H1 (cell line): ENCODE results near the gene JMJD1C.

ENCODE experiments used
- EZH2 ChIP-seq: fragments of 200-600 bp; sonication (generic); IDR thresholded peaks from 2 replicates; pipeline ENCODE4 v1.7.1; 2012; ENCODE audit warnings: low read depth, mild to moderate bottlenecking, moderate library complexity, low read length, inconsistent platforms; ENCODE audit not compliant: severe bottlenecking
- ZNF274 ChIP-seq: IDR thresholded peaks from 2 replicates; pipeline ENCODE4 v1.7.0; 2012; ENCODE audit warnings: low read length, borderline replicate concordance; ENCODE audit errors: extremely low read depth

- TF ChIP-seq ZNF274: no peak
- no peak for TF ChIP-seq EZH2
Measured at GRCh38 chr10:63129888-63130287, 335.9 kb downstream of the JMJD1C start.
